ENCODE results near the gene STK32A. TPM values are rescaled to one million over a fixed set of nuclear protein-coding genes. Genes with fewer than 3 reads are reported as not detected.

STK32A gene
- total and polyA plus RNA-seq, 2 donors (not counting 1 experiment from before 2014, with no cell fraction given) = not detected

GRCh38 chr5:147372191-147372590, 137.4 kb downstream of the STK32A start:
- ChIA-PET CTCF (no interaction called here), POLR2A (no interaction called here)
- Histone ChIP-seq H3K36me3 (replicated peaks in 1 of 2; ENCODE audit: control extremely low read depth in 1 of 2, control insufficient read depth in 1 of 2, extremely low read depth in 1 of 2, insufficient read depth in 2 of 2, low read length in 1 of 2) (no peaks in the 10 kb centered on the region), H3K4me3 (ENCODE audit: control extremely low read depth in 1 of 5, extremely low read depth in 1 of 5, insufficient read depth in 1 of 5, low read depth in 2 of 5, low read length in 4 of 5) (no peak overlapping the region), H3K27ac (ENCODE audit: low read length in 2 of 2) (no peak overlapping the region), H3K27me3 (replicated peaks in 1 of 4; ENCODE audit: control extremely low read depth in 1 of 4, control insufficient read depth in 3 of 4, insufficient read depth in 4 of 4, low read length in 3 of 4) (no peaks in the 10 kb centered on the region), H3K9ac (ENCODE audit: low read length) (no peak overlapping the region), H2AFZ (ENCODE audit: insufficient read depth, low read depth, low read length, poor library complexity, severe bottlenecking) (no peak overlapping the region), H3K9me3 (ENCODE audit: control extremely low read depth in 1 of 3, control insufficient read depth in 2 of 3, insufficient read depth in 1 of 3, low read length in 2 of 3) (no peaks in the 10 kb centered on the region), H3K4me1 (ENCODE audit: control insufficient read depth in 2 of 2, insufficient read depth in 2 of 2, low read length in 2 of 2) (no peaks in the 10 kb centered on the region), H4K20me1 (ENCODE audit: control insufficient read depth, insufficient read depth, low read length, poor library complexity, severe bottlenecking) (no peaks in the 10 kb centered on the region), H3K4me2 (replicated peaks; ENCODE audit: low read depth, low read length, poor library complexity, severe bottlenecking) (no peak overlapping the region), H3K79me2 (ENCODE audit: control insufficient read depth, insufficient read depth, low read length) (no peaks in the 10 kb centered on the region)
- Mint-ChIP-seq H3K27ac (no peak overlapping the region), H3K4me3 (no peak overlapping the region), H3K27me3 (no peaks in the 10 kb centered on the region), H3K4me1 (no peaks in the 10 kb centered on the region), H3K9me3 (ENCODE audit: insufficient read depth) (no peaks in the 10 kb centered on the region)
- WGBS (ENCODE audit: insufficient coverage) = 83% methylated on average over 1 of the region's 1 CpG
- intact Hi-C loops (cut with micrococcal nuclease) = no loop called here
- DNase-seq (no peak), ATAC-seq (ENCODE audit: low read depth) (no peak)
- TF ChIP-seq EZH2 (IDR thresholded peaks at IDR 0.05; ENCODE audit: borderline replicate concordance, insufficient read depth, low read depth, low read length, poor library complexity, severe bottlenecking) (no peak), CTCF (IDR thresholded peaks at IDR 0.05) (no peak)

- ATAC-seq (ENCODE audit: low read depth) (no peak), DNase-seq (no peak)
- H3K9me3 ChIP-seq (ENCODE audit: control extremely low read depth in 1 of 3, control insufficient read depth in 2 of 3, insufficient read depth in 1 of 3, low read length in 2 of 3) = no peaks in the 10 kb centered on the region
- H3K27me3 ChIP-seq (replicated peaks in 1 of 4; ENCODE audit: control extremely low read depth in 1 of 4, control insufficient read depth in 3 of 4, insufficient read depth in 4 of 4, low read length in 3 of 4) = no peaks in the 10 kb centered on the region
- CTCF ChIA-PET = no interaction called here
- no peaks in the 10 kb centered on the region for H4K20me1 ChIP-seq (ENCODE audit: control insufficient read depth, insufficient read depth, low read length, poor library complexity, severe bottlenecking)
- H3K79me2 ChIP-seq (ENCODE audit: control insufficient read depth, insufficient read depth, low read length) = no peaks in the 10 kb centered on the region
- Mint-ChIP-seq H3K4me3 (no peak overlapping the region), H3K27ac (no peak overlapping the region), H3K4me1 (no peaks in the 10 kb centered on the region), H3K27me3 (no peaks in the 10 kb centered on the region), H3K9me3 (ENCODE audit: insufficient read depth) (no peaks in the 10 kb centered on the region)
- POLR2A ChIA-PET = no interaction called here
- H3K4me2 ChIP-seq (replicated peaks; ENCODE audit: low read depth, low read length, poor library complexity, severe bottlenecking) = no peak overlapping the region
- WGBS (ENCODE audit: insufficient coverage) = 0% methylated on average over 1 of the region's 3 CpGs
- no peaks in the 10 kb centered on the region for H3K36me3 ChIP-seq (replicated peaks in 1 of 2; ENCODE audit: control extremely low read depth in 1 of 2, control insufficient read depth in 1 of 2, extremely low read depth in 1 of 2, insufficient read depth in 2 of 2, low read length in 1 of 2)
- no peak for TF ChIP-seq CTCF (IDR thresholded peaks at IDR 0.05)
- TF ChIP-seq EZH2 (IDR thresholded peaks at IDR 0.05; ENCODE audit: borderline replicate concordance, insufficient read depth, low read depth, low read length, poor library complexity, severe bottlenecking) = no peak
- no peaks in the 10 kb centered on the region for H3K4me1 ChIP-seq (ENCODE audit: control insufficient read depth in 2 of 2, insufficient read depth in 2 of 2, low read length in 2 of 2)
- H3K27ac ChIP-seq (ENCODE audit: low read length in 2 of 2) = no peak overlapping the region
- intact Hi-C loops (cut with micrococcal nuclease) = no loop called here
- H3K4me3 ChIP-seq (ENCODE audit: control extremely low read depth in 1 of 5, extremely low read depth in 1 of 5, insufficient read depth in 1 of 5, low read depth in 2 of 5, low read length in 4 of 5) = no peak overlapping the region
- H2AFZ ChIP-seq (ENCODE audit: insufficient read depth, low read depth, low read length, poor library complexity, severe bottlenecking) = no peak overlapping the region
- H3K9ac ChIP-seq (ENCODE audit: low read length) = no peak overlapping the region
Observed at GRCh38 chr5:147373328-147373727, 138.5 kb downstream of the STK32A start.
